PFSK-1 (cell line): ENCODE measurements around the gene ACTR5.

Experiments
- FOXP2 ChIP-seq: optimal IDR thresholded peaks from 2 replicates; pipeline ENCODE3; 2011; ENCODE audit warnings: borderline replicate concordance, control low read depth, inconsistent platforms; ENCODE audit not compliant: insufficient read depth; ENCODE audit errors: extremely low read length, extremely low read depth
- POLR2AphosphoS5 ChIP-seq: IDR thresholded peaks from 2 replicates; pipeline ENCODE4 v1.6.1; 2012; ENCODE audit warnings: low read depth, mild to moderate bottlenecking, control low read depth, low read length, moderate library complexity
- SIN3A ChIP-seq: IDR thresholded peaks from 2 replicates; pipeline ENCODE4 v1.6.1; 2012; ENCODE audit warnings: mild to moderate bottlenecking, low read length, moderate library complexity, borderline replicate concordance; ENCODE audit not compliant: insufficient read depth
- TAF1 ChIP-seq: IDR thresholded peaks from 2 replicates; pipeline ENCODE4 v1.6.1; 2012; ENCODE audit warnings: low read length, control low read depth, borderline replicate concordance; ENCODE audit not compliant: insufficient read depth
- TF ChIP-seq, protein P1 (sequence below), 2 experiments: IDR thresholded peaks; 2 replicates each; pipeline versions ENCODE4 v1.6.1 to v1.8.0; 2011 to 2012; ENCODE audit warnings: low read depth in 2 of 2, low read length in 2 of 2, control low read depth in 1 of 2, inconsistent platforms in 1 of 2, mild to moderate bottlenecking in 1 of 2, moderate library complexity in 1 of 2; ENCODE audit not compliant: insufficient read depth in 1 of 2

ACTR5 gene

DNA sequence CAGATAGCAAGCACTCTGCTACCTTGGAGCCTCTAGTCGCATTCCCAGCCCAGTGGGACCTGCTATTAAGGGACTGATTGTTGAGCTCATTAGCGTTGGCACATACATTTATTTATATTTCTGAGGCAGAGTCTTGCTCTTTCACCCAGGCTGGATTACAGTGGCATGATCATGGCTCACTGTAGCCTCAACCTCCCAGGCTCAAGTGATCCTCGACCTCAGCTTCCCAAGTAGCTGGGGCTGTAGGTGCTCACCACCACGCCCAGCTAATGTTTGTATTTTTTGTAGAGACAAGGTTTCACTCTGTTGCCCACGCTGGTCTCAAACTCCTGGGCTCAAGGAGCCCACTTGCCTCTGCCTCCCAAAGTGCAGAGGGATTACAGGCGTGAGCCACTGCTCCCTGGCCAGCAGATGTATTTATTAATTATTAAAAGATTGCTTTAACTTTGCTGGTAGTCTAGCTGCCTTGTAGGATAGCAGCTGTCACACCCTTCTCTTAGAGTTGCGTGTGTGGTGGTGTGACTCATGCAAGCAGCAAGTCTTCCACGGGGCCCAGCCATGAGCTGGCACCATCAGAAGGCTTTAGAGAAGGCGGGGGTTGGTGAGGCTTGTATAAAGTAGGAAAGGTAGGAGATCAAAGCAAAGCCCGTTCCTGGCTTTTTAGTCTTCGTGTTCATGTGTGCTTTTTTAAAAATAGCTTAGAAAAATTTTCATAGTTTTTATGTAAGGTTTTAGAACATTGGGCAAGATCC is 16.5 kb downstream of the ACTR5 start:
- TF ChIP-seq POLR2AphosphoS5 (no peak), FOXP2 (no peak), TAF1 (no peak), SIN3A (no peak)
- TF ChIP-seq, protein P1, sequence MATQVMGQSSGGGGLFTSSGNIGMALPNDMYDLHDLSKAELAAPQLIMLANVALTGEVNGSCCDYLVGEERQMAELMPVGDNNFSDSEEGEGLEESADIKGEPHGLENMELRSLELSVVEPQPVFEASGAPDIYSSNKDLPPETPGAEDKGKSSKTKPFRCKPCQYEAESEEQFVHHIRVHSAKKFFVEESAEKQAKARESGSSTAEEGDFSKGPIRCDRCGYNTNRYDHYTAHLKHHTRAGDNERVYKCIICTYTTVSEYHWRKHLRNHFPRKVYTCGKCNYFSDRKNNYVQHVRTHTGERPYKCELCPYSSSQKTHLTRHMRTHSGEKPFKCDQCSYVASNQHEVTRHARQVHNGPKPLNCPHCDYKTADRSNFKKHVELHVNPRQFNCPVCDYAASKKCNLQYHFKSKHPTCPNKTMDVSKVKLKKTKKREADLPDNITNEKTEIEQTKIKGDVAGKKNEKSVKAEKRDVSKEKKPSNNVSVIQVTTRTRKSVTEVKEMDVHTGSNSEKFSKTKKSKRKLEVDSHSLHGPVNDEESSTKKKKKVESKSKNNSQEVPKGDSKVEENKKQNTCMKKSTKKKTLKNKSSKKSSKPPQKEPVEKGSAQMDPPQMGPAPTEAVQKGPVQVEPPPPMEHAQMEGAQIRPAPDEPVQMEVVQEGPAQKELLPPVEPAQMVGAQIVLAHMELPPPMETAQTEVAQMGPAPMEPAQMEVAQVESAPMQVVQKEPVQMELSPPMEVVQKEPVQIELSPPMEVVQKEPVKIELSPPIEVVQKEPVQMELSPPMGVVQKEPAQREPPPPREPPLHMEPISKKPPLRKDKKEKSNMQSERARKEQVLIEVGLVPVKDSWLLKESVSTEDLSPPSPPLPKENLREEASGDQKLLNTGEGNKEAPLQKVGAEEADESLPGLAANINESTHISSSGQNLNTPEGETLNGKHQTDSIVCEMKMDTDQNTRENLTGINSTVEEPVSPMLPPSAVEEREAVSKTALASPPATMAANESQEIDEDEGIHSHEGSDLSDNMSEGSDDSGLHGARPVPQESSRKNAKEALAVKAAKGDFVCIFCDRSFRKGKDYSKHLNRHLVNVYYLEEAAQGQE (IDR thresholded peaks at IDR 0.05; ENCODE audit: insufficient read depth in 1 of 2, low read depth in 2 of 2, low read length in 2 of 2): no peak

DNA sequence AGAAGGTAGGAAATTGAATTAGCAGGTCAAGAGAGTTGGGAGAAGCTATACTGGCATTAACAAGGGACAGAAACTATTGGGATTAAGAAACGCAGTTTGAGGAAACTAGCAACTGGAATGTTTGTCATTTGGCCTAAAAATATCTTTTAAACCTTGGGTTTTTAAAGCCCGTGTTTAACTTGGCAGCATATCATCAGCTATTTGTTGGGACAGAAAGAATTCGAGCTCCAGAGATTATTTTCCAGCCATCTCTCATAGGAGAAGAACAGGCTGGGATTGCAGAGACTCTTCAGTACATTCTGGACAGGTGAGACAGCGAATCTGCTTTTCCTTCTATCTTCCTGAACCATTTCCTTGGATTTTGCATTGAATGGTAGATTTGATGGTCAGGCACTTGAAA is 17.8 kb downstream of the ACTR5 start:
- TF ChIP-seq, protein P1 (IDR thresholded peaks at IDR 0.05; ENCODE audit: insufficient read depth in 1 of 2, low read depth in 2 of 2, low read length in 2 of 2): no peak
- TF ChIP-seq TAF1 (no peak), SIN3A (no peak), POLR2AphosphoS5 (no peak)

DNA sequence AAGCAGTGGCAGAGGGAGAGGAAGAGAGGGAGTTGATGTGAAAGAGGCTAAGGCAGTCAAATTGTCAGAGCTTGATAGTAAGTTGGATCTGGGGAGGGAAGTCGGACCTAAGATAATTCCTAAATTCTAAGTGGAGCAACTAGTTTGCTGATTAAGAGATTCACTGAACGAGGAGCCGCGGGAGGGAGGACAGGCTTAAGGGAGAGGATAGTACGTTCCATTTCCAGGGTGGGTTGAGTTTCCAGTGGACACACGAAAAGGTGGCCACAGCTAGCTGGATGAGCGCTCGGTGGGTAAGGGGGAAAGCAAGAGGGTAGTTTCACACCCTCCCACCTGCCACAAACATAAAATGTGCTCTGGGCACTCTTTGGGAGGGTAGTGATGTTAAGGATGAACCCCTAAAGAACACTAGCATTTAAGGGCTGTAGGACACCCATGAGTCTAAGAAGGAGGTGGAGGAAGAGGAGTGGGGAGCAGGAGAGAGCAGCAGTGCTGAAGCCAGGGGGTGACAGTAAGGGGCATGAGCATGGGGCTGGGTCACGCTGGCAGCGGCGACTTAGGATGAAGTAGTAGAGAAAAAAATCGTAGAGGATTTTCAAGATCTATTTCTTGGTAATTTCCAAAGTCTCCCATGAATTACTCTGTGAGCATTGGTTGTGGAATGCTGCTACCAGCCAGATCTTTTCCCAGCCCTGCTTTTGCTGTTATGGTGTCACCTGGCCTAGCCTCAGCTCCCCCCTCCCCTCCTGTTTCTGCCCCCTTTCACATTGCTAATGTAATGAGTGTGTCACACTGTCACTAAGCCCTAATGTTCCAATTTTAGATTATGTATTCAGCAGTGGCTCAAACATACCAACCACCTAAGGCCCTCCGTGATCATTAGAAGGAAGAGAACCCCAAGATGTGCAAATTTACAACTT is 21.4 kb downstream of the ACTR5 start:
- TF ChIP-seq TAF1 (no peak), SIN3A (no peak), FOXP2 (no peak), POLR2AphosphoS5 (no peak)
- TF ChIP-seq, protein P1 (IDR thresholded peaks at IDR 0.05; ENCODE audit: insufficient read depth in 1 of 2, low read depth in 2 of 2, low read length in 2 of 2): no peak

DNA sequence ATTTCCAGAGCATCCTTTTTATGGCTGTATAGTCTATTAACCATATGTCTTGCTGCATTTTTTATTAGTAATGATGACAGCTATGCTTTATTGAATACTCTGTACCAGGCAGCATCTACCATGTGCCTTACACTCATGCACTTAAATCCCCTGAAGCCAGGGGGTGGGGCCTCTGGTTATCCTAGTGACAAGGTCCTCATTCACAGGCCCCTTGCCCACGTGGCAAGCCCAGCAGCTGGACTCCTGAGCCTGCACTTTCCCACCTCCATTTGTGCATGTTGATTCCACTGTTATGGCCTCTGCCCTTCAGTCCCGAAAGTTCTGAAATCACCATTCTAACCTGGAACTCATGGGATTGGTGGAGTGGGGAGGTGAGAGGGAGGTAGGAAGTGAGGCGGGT is 22.3 kb downstream of the ACTR5 start:
- no peak for TF ChIP-seq FOXP2
- TF ChIP-seq POLR2AphosphoS5: no peak
- TF ChIP-seq SIN3A: no peak
- TF ChIP-seq TAF1: no peak
- TF ChIP-seq, protein P1 (IDR thresholded peaks at IDR 0.05; ENCODE audit: insufficient read depth in 1 of 2, low read depth in 2 of 2, low read length in 2 of 2): no peak
